ENCODE measurements around the gene PALM. TPM values are rescaled to one million over a fixed set of nuclear protein-coding genes. Genes with fewer than 3 reads are reported as not detected.

The PALM gene
- total RNA-seq, 1 donor from 2014 or later = 60.0 TPM

DNA sequence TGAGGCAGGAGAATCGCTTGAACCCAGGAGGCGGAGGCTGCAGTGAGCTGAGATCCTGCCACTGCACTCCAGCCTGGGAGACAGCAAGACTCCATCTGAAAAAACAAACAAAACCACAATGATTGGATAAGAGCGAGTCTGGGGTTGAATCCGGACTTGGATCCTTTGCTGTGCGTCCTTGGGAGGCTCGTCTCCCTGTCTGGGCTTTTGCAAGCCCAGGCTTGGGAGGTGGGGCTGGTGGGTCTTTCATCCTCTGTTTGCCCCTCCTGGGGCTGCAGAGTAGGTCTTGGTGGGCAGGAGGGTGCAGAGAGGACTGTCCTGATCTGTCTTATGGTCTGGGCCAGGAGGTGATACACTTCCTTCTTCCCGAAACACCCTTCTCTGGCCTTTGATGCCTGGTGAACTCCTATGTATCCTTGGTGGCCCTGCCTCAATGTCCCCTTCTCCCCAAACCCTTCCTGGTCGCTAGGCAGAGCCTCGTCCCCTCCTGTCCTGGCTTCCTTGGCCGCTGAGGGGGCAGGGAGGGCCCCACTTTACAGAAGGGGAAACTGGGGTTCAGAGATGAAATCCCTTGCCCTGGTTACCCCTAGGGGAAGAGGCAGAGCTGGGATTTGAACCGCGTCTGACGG is 16.8 kb downstream of the PALM start:
- Mint-ChIP-seq H3K4me1 (ENCODE audit: low read depth, unreplicated experiment) (no peaks in the 10 kb centered on the region), H3K36me3 (ENCODE audit: low read depth, unreplicated experiment) (peaks cover 11% of the 10 kb centered on the region), H3K27ac (ENCODE audit: unreplicated experiment) (no peak overlapping the region), H3K4me3 (ENCODE audit: unreplicated experiment) (no peak overlapping the region), H3K27me3 (ENCODE audit: low read depth, unreplicated experiment) (no peaks in the 10 kb centered on the region), H3K9me3 (ENCODE audit: unreplicated experiment) (peaks cover 2% of the 10 kb centered on the region)
- no peaks in the 10 kb centered on the region for H3K4me1 ChIP-seq (ENCODE audit: insufficient read depth, low read length)
- H3K36me3 ChIP-seq (ENCODE audit: insufficient read depth, low read length) = no peaks in the 10 kb centered on the region
- TF ChIP-seq EZH2 (IDR thresholded peaks at IDR 0.05; ENCODE audit: insufficient read depth, low read length) = no peak
- TF ChIP-seq, protein P1, sequence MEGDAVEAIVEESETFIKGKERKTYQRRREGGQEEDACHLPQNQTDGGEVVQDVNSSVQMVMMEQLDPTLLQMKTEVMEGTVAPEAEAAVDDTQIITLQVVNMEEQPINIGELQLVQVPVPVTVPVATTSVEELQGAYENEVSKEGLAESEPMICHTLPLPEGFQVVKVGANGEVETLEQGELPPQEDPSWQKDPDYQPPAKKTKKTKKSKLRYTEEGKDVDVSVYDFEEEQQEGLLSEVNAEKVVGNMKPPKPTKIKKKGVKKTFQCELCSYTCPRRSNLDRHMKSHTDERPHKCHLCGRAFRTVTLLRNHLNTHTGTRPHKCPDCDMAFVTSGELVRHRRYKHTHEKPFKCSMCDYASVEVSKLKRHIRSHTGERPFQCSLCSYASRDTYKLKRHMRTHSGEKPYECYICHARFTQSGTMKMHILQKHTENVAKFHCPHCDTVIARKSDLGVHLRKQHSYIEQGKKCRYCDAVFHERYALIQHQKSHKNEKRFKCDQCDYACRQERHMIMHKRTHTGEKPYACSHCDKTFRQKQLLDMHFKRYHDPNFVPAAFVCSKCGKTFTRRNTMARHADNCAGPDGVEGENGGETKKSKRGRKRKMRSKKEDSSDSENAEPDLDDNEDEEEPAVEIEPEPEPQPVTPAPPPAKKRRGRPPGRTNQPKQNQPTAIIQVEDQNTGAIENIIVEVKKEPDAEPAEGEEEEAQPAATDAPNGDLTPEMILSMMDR (IDR thresholded peaks at IDR 0.05; ENCODE audit: insufficient read depth, low read depth, low read length) = no peak
- H3K4me3 ChIP-seq (ENCODE audit: insufficient read depth, low read depth, low read length) = no peak overlapping the region
- no peak overlapping the region for H3K4me2 ChIP-seq (ENCODE audit: low read length)
- peaks cover 25% of the 10 kb centered on the region for H4K20me1 ChIP-seq (ENCODE audit: insufficient read depth, low read length)
- DNase-seq (ENCODE audit: low read depth) (no peak), FAIRE-seq (no peak)
- H3K79me2 ChIP-seq (ENCODE audit: insufficient read depth, low read length) = no peaks in the 10 kb centered on the region
- no peaks in the 10 kb centered on the region for H3K9me3 ChIP-seq (ENCODE audit: insufficient read depth, low read depth, low read length)
- no peaks in the 10 kb centered on the region for H3K27me3 ChIP-seq (ENCODE audit: insufficient read depth, low read length)
- no peak overlapping the region for H2AFZ ChIP-seq (ENCODE audit: low read depth, low read length)
- H3K9ac ChIP-seq (ENCODE audit: low read length) = no peak overlapping the region
- no peak overlapping the region for H3K27ac ChIP-seq (ENCODE audit: low read depth, low read length)

DNA sequence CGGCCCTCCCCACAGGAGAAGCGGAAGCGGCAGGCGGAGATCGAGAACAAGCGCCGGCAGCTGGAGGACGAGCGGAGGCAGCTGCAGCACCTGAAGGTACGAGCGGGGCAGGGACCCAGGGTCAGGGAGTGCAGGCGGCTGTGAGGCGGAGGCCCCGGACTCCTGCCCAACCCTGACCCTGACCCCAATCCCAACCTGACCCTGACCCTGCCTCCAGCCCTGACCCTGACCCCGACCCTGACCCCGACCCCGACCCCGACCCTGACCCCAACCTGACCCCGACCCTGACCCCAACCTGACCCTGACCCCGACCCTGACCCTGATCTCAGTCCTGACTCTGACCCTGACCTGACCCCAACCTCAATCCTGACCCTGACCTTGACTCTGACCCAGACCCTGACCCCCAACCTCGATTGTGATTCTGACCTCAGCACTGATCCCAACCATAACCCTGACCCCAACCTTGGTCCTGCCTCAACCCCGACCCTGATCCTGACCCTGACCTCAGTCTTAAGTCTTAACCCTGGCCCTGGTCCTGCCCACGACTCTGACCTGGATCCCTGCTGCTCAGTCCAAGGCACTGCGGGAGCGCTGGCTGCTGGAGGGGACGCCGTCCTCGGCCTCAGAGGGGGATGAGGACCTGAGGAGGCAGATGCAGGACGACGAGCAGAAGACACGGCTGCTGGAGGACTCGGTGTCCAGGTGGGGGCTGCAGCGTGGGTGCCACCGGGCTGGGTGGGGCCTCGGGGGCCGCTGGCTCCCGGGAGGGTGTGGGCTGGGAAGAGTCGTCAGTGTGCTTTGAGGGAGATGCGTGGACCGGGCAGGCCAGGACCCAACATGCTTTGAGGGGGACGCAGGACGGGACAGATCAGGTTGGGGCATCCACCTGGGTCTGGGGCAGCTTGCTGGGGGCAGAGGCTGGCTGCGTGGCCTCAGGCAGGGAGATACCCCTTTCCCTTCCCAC is 18.5 kb downstream of the PALM start:
- peaks cover 21% of the 10 kb centered on the region for H4K20me1 ChIP-seq (ENCODE audit: insufficient read depth, low read length)
- H3K4me1 ChIP-seq (ENCODE audit: insufficient read depth, low read length) = no peaks in the 10 kb centered on the region
- H3K9me3 ChIP-seq (ENCODE audit: insufficient read depth, low read depth, low read length) = no peaks in the 10 kb centered on the region
- no peak overlapping the region for H3K9ac ChIP-seq (ENCODE audit: low read length)
- H3K79me2 ChIP-seq (ENCODE audit: insufficient read depth, low read length) = no peaks in the 10 kb centered on the region
- no peak for FAIRE-seq
- H3K4me3 ChIP-seq (ENCODE audit: insufficient read depth, low read depth, low read length) = no peak overlapping the region
- Mint-ChIP-seq H3K36me3 (ENCODE audit: low read depth, unreplicated experiment) (peaks cover 11% of the 10 kb centered on the region), H3K27me3 (ENCODE audit: low read depth, unreplicated experiment) (no peaks in the 10 kb centered on the region), H3K27ac (ENCODE audit: unreplicated experiment) (no peak overlapping the region), H3K4me3 (ENCODE audit: unreplicated experiment) (no peak overlapping the region), H3K9me3 (ENCODE audit: unreplicated experiment) (peaks cover 2% of the 10 kb centered on the region), H3K4me1 (ENCODE audit: low read depth, unreplicated experiment) (no peaks in the 10 kb centered on the region)
- no peak for DNase-seq (ENCODE audit: low read depth)
- H2AFZ ChIP-seq (ENCODE audit: low read depth, low read length) = no peak overlapping the region
- H3K36me3 ChIP-seq (ENCODE audit: insufficient read depth, low read length) = no peaks in the 10 kb centered on the region
- no peak overlapping the region for H3K27ac ChIP-seq (ENCODE audit: low read depth, low read length)
- TF ChIP-seq EZH2 (IDR thresholded peaks at IDR 0.05; ENCODE audit: insufficient read depth, low read length) = no peak
- TF ChIP-seq, protein P1 (IDR thresholded peaks at IDR 0.05; ENCODE audit: insufficient read depth, low read depth, low read length) = no peak
- no peak overlapping the region for H3K4me2 ChIP-seq (ENCODE audit: low read length)
- no peaks in the 10 kb centered on the region for H3K27me3 ChIP-seq (ENCODE audit: insufficient read depth, low read length)
